SIG-M5 (cell line): Measurements from ENCODE around the gene FGFR2.
"Not testable (repeated sequence)": the region's sequence is repeated elsewhere in the genome, so short reads cannot be mapped to it uniquely, and the experiment has no call there.

Experiments
- DNase-seq: peaks from one replicate; lab custom pipeline; 2025; lab: John Stamatoyannopoulos, UW

The FGFR2 gene

DNA sequence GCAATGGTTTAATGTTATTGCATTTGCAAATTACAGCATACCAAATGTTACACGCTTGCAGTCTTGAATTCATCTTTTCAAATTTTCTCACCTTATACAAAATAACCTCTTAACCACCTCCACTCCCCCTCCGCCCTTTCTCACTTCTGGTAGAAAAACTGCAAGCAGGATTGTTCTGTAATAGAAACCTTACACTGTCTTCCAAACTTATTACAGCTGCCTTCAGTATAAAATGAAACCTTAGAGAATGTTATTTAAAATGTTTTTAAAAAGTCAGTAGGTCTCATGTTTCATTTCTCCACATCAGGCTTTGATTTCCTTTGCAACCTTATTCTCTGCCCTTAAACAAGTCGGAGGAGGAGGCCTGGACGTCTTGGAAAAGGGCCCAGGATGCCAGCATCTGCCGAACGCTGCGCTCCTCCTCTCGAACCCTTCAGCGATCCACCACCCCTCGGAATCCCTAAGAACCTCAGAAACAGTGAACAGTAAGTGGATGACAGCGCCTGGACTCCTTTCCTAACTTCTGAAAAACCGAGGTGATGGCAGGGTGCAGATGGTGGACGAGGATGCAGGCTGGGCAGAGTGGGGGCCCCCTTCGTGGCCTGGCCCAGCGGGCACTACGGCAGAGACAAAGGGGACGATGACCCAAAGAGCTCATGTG, 74.0 kb downstream of the FGFR2 start:
- DNase-seq = no peak

DNA sequence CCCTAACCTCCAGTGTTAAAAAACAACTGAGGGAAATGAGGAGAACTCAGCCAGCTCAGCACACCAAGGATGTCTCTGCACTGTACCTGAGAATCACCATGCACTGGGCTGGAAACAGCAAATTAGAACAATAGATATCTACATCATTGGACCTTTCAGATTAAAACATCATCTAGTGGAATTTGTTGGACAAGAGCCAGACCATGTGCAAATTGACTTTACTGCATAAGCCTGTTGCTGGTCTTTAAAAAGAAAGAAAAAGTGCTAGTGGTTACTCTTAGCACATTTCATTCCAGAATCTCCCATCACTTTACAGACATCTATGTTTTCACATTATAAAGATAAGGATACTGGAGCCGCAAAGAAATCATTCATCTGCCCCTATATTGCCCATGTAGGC, 75.4 kb downstream of the FGFR2 start:
- no peak for DNase-seq

DNA sequence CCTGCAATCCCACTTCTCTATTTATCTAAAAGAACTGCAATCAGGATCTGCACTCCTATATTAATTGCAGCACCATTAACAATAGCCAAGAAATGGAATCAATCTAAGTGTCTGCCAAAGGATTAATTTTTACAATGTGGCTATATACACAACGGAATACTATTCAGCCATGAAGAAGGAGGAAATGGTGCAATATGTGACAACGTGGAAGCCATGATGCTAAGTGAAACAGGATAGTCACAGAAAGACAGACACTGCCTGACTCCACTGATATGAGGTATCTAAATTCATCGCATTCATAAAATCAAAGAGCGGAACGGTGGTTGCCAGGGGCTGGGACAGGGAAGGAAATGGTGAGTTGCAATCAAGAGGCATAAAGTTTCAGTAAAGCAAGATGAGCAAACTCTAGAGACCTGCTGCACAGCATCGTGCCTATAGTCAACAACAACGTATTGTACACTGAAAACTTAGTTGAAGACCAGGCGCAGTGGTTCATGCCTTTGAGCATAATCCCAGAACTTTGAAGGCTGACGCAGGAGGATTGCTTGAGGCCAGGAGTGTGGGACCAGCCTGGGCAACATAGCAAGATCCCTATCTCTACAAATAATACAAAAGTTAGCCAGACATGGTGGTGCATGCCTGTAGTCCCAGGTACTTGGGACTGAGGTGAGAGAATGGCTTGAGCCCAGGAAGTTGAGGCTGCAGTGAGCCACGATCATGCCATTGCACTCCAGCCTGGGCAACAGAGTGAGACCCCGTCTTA, 76.3 kb downstream of the FGFR2 start:
- DNase-seq = no peak

DNA sequence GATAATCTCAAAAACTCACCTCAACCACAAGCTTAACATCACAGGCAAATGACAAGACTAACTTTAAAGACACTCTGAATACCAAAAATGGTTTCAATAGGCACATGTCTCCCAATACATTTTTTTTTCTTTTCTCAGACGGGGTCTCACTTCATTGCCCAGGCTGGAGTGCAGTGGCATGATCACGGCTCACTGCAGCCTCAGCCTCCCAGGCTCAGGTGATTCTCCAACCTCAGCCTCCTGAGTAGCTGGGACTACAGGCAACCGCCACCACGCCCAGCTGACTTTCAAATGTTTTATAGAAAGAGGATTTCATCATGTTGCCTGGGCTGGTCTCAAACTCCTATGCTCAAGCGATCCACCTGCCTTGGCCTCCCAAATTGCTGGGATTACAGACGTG, 77.7 kb downstream of the FGFR2 start:
- DNase-seq = not testable (repeated sequence)

DNA sequence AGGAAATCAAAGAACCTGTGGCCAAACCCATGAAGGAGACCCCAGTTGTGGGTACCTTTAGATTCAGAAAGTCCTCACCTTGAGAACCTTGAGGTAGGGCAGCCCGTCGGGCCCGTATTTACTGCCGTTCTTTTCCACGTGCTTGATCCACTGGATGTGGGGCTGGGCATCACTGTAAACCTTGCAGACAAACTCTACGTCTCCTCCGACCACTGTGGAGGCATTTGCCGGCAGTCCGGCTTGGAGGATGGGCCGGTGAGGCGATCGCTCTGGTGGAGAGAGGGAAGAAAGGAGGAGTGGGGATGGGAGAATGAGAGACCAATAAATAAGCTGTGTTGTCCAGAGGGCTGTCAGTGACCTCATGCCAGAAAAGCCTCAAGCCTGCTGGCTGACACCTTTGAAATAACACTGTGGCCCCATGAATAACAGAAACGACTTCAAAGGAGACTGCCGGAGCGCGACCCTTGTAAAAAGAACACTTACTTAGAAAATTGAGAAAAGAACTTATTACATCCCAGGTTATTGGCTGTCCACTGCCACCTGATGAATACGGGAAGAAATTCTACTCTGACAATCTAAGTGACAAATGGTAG, 78.2 kb downstream of the FGFR2 start:
- no peak for DNase-seq

DNA sequence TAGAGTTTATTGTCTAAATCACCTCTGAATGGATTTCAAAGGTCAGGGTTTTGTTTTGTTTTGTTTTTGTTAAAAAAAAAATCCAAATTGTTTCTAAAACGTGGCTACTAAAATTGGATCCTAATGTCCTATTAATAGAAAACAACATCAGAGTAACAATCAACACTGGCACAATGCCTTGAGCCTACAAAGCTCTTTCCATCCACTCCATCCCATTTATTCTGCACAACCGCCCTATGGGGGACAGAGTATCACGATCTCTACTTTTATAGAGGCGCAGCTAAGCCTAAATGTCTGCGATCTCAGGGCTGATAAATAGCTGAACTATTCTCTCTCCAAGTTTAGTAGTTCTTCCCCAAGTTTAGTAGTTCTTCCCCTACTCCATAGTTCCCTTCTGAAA, 78.8 kb downstream of the FGFR2 start:
- no peak for DNase-seq

DNA sequence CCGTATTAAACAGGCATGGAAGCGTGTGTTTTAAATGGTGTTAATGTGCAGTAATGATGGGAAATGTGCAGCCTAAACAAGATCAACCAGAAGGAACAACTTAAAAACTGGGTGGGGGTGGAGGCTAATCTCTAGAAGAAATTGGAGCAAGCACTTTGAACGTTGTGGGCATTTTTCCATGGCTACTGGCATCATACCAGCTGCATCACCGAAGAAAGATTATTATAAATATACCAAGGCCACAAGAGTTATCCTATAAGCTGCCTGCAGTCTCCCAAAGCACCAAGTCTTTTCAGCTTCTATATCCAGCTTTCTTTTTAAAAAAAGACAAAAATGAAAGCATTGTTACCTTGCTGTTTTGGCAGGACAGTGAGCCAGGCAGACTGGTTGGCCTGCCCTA, 79.9 kb downstream of the FGFR2 start:
- no peak for DNase-seq

DNA sequence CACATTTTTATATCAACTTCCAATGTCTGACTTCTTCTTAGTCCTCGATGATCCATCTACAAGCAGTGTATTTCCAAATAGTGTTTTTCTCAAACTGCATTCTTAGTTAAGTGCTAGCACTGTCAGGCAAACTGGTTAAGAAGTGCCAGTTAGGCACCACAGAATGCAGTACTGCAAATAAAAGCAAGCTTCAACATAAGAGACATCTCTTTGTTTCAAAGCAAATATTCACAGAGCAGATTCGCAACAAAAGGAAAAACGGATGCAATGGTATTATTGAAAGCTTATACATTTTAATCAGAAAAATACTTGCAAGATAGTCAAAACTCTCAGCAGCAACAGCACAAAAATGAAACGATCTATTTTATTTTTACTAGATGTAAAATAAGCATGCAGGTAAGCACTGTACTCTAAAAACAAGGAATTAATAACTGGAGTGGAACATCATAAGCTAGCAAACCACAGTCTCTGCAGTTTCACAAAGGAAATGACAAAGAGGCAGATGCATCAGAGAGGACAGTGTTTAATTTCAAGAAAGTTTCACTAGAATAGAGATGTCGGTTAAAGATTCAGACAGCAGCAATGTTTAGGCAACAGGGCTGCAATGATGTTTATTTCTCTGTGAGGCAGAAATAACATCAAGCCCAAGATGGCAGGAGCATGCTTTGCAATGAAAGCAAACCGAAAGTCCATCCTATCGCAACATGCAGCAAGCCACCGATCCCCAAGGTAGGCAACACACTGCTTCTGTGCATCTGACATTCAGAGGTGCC, 82.0 kb downstream of the FGFR2 start:
- DNase-seq = no peak

DNA sequence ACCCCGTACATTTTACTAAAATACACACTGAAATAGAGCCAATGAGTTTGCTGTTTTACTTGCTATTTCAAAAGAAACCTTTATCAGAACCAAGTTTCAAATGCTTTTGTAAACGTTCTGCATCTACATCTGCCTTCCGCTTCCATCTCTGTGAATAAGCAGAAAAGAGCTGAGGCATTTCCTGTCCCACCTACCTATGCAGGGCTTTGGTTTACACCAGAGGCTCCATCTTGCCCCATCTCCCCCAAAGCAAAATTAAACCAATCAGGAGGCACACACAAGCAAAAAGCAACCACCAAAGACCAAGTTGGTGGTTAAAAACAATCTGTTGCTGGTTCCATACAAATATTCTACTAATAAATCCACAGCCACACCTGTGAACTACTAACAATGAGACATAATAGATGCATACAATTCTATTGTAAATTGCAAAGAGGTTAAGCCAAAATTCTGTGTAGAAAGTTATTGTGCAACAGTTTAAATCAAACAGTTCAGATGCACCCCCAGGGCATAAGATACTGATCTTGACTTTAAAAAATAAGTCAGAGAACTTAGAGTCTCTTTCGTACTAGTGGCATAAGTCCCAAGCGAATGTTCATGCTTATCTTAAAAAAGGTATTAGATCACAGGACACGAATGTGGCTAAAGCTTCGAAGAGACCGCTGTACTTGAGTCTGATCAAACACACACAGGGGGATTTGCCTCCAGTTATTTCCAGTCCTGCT, 83.9 kb downstream of the FGFR2 start:
- no peak for DNase-seq

DNA sequence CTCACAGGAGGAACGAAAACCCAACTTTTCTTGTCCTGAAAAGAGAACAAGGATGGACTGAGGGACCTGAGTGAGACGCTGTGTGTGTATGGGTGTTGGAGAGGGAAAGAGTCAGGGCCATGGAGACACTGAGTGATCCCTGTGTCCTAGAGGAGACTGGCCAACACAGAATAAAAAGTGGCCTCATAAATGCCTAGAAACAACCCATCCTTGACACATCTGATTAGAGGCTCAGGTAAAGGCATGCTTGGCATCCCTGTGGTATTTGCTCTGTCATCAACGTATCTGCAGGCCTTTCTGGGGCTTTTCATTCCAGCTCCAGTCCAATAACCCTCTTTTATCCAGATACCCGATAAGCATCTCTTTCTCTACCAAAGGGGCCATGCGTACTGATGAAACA, 86.3 kb downstream of the FGFR2 start:
- DNase-seq = no peak

DNA sequence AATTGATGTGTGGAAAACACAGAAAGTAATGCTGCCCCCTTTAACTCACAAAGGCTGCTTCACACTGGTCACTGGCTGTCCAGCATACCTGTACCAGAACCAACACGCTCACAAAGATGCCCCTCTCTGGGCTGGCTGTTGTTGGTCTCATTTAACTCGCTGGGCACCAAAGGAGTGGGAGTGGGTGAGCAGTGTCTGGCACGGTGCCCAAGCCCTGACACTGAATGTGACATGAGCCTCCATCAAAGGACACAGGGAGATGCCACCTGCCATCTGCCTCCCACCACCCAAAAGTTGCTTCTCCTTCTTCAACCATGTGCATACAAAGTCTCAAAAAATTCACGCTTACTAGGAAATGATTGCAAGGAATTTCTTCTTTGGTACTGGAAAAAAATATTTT, 86.8 kb downstream of the FGFR2 start:
- no peak for DNase-seq

DNA sequence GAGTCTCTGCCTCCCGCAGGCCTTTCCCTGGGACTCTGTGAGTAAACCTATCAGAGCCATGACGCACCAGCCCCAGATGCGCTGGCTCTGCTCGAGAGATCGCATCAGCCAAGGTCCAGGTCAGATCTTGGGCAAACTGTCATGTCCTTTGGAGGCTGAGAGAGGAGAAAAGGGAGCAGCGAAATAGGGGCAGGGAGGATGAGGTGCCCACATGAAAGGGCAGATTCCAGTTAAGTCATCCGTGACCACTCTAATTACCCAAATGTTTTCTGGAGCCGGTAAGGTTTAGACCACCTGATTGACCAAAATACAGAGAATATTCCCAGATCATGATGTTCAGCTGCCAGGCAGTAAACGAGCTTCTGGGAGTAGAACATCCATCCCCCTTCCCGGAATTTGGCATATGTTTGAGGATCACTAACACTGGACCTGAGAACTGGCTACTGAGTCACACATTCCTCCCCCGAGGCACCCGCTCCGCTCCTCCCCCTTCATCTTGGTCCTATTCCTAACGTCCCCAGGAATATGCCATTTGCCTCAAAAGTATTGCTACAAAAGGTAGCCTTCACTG, 88.0 kb downstream of the FGFR2 start:
- no peak for DNase-seq

DNA sequence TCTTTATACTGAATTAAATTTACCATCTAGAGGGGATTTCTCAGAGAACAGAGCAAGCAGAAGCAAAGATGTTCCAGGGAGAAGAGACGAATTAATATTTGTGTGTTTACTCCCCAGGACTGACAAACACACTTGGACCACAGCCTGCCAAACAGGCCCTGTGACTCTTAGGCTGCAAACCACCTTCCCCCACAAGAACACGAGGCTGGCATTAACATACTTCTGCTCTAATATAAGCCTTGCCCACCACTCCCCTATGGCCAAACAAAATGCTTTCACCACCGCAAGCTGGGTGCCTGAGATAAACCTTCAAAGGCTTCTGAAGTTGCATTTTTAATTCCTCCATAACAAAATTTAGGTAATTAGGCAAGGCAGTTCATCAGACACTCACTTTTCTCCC, 88.4 kb downstream of the FGFR2 start:
- no peak for DNase-seq

DNA sequence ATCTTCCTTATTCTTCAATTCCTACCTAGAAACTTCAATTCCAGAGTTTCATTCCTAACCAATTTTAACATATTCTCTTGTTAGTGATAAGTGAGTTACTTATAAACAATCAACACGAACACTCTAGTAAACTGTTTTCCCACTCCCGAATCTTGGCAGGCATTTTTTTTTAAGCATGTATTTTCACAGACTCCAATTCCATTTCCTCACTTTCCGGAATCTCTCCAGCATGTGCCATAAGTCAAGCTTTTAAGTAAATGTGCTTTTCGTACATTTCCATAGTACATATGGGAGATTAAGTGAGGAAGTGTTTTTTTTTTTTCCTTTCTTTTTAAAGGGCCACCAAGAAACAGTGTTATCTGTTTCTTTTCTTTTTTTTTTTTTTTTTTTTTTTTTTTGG, 89.1 kb downstream of the FGFR2 start:
- DNase-seq = no peak

DNA sequence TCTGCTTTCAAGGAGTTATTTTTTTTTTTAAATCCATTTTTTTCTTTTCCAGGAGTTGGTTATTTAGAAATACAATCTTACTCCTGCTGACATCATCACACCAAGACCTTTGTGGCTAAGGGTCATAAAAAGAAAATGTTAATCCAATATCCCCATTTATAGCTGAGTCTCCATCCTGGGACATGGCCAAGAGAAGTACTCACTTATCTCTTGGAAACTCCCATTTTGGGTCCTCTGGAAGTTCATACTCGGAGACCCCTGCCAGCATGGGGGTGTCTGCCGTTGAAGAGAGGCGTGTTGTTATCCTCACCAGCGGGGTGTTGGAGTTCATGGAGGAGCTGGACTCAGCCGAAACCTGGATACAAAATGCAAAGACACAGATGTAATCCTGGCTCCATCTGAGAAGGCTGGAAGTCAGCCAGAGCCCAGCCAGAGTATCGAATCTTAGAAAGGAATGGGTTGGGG, 94.6 kb downstream of the FGFR2 start:
- DNase-seq = no peak

DNA sequence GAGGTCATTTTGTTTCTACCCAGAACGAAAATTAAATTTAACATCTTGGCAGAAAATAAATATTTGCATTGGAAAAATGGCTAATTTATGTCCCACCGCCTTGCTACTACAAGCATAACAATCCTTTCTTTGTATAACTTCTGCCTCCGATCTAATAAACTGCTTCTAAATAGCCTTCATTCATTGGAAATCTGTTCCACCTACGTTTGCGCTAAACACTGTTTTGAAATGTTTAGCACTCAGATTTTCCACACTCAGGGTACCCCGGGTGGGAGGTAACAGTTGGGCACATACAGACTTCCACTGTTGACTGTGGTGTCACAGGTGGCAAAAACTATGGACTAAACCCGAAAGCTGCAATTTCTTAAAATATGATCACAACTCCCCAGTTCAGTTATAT, 96.4 kb downstream of the FGFR2 start:
- no peak for DNase-seq

DNA sequence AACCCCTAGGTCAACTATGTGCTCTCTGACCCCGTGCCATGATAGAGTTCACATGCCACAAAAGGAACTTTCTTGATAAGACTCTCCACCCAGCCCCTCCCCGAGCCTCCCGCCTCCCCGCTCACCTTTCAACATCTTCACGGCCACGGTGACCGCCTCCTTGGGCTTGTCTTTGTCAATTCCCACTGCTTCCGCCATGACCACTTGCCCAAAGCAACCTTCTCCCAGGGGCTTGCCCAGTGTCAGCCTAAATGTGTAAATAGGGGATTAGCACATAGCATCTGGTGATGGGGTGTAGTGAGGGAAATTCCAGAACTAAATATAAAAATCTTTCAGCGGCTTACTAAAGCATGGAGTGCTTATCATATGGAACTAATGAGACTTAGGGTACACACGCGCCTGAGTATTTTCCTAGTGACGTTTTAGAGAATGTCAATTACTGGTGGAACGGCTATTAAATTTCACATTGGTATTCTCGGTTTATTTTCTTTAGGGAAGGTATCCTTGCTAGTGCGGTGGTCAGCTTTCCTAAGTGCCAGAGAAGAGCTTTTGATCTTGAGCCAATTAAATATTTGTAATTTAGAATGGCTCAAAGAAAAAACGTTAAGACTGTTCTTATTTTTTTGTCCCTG, 97.4 kb downstream of the FGFR2 start:
- no peak for DNase-seq

DNA sequence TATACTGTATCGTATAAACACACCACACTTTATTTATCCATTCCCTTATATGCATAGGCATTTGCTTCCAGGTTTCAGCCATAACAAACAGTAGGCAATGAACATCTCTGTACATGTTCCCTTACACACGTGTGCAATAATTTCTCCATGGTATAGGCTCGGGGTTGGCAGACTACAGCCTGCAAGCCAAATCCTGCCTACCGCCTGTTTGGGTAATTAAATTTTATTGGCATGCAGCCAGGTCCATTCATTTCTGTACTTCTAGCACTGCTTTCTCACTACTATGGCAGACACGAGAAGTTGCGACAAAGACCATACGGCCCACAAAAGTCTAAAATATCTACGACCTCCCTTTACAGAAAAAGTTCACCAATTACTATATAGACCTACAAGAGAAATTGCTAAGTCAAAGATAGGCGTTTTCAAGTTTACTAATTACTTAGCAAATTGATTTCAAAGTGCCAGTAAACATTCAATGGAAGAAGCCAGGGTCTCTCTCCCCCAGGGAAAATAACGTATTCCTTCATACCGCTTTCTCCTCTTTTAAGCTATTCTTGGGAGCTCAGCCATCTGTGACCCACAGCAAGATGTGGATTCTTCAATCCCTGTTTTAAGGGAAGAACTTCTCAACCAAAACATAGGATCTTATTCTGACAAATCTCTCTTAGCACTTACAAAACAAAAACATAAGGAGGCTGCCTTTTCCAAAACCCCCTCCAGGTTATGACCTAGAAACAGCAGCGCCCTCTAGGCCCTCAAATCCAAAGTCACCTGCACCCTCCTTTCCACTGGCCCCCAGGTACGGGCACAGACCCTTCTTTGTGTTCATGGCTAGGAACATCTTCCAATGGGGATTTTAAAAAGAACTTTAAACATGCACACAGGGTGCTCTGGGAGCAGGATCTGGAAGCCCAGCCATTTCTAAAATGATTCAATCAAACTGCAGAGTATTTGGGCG, 100.5 kb downstream of the FGFR2 start:
- no peak for DNase-seq

DNA sequence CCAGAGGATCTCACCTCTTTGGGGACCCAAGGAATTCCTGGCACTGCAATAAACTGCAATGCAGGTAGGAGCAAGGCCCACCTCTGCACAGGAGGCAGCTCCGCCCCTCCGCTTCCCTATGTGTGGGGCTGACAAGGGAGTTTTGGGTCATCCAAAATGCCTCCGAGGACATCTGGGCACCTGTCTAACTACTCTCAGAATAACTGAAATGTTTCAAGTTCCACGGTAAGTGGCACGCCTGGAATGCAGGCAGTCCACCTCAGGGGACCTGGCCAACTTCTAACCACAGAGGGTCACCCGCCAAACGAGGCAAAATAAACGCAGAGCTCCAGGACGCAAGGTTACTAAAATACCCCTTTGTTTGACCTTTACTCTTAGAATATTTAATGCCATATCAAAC, 102.5 kb downstream of the FGFR2 start:
- DNase-seq = no peak

DNA sequence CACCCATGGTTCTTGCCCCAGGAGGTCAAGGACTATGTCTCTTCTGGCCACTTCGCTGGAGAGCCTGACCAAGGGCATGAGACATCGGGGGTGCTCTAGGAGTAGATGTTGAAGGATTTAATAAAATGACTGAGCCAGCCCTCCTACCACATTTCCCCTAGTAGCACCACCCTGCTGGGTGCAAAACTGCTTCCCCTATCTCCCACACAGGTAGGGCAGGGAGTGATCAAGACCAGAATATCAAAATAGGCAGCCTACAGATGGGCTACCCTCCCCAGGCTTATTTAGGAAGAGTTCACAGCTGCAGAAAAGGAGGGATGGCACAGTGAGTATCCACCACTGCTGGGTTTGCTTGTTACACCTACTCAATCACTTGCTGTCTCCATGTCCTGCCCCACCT, 103.9 kb downstream of the FGFR2 start:
- no peak for DNase-seq
